ENCODE data around the gene PREX1.
"Not testable (repeated sequence)": the region's sequence is repeated elsewhere in the genome, so short reads cannot be mapped to it uniquely, and the experiment has no call there.

The PREX1 gene

DNA sequence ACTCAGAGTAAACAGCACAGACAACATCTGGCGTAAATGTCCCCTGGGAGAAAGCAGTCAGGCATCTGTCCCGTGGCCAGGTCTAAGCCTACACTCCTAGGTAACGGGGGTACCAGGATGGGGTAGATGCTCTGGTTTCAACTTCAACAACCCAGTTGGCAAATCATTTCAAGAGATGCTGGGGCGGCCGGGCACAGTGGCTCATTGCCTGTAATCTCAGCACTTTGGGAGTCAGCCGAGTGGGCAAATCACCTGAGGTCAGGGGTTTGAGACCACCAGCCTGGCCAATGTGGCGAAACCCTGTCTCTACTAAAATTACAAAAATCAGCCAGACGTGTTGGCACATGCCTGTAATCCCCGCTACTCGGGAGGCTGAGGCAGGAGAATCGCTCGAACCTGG is 12.3 kb downstream of the PREX1 start:
- TF ChIP-seq, protein P1, sequence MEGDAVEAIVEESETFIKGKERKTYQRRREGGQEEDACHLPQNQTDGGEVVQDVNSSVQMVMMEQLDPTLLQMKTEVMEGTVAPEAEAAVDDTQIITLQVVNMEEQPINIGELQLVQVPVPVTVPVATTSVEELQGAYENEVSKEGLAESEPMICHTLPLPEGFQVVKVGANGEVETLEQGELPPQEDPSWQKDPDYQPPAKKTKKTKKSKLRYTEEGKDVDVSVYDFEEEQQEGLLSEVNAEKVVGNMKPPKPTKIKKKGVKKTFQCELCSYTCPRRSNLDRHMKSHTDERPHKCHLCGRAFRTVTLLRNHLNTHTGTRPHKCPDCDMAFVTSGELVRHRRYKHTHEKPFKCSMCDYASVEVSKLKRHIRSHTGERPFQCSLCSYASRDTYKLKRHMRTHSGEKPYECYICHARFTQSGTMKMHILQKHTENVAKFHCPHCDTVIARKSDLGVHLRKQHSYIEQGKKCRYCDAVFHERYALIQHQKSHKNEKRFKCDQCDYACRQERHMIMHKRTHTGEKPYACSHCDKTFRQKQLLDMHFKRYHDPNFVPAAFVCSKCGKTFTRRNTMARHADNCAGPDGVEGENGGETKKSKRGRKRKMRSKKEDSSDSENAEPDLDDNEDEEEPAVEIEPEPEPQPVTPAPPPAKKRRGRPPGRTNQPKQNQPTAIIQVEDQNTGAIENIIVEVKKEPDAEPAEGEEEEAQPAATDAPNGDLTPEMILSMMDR (IDR thresholded peaks at IDR 0.05; ENCODE audit: insufficient read depth, low read length, poor library complexity, severe bottlenecking) = no peak
- Histone ChIP-seq H3K4me3 (replicated peaks; ENCODE audit: low read depth, low read length) (no peak overlapping the region), H3K27me3 (replicated peaks; ENCODE audit: control insufficient read depth, insufficient read depth, low read length) (no peaks in the 10 kb centered on the region), H3K36me3 (ENCODE audit: control insufficient read depth, insufficient read depth, low read length) (peaks cover 8% of the 10 kb centered on the region)
- DNase-seq (ENCODE audit: extremely low read depth, insufficient read length) = no peak

DNA sequence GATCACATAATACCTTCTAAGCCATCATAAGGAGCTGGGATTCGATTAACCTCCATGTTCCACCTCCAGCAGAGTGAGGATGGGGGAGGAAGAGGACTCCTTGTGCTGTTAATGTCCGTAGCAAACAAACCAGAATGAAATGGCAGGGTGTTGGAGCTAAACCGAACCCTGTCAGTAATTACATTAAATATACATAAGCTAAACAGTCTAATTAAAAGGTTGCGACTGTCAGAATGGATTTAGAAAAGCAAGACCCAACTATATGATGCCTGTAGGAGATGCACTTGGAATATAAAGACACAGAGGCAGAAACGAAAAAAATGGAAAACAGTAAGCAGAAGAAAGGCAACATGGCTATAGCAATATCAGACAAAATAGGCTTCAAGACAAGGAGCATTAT is 13.2 kb downstream of the PREX1 start:
- H3K36me3 ChIP-seq (ENCODE audit: control insufficient read depth, insufficient read depth, low read length) = peaks cover 8% of the 10 kb centered on the region
- DNase-seq (ENCODE audit: extremely low read depth, insufficient read length) = no peak
- H3K27me3 ChIP-seq (replicated peaks; ENCODE audit: control insufficient read depth, insufficient read depth, low read length) = no peaks in the 10 kb centered on the region
- no peak overlapping the region for H3K4me3 ChIP-seq (replicated peaks; ENCODE audit: low read depth, low read length)
- TF ChIP-seq, protein P1 (IDR thresholded peaks at IDR 0.05; ENCODE audit: insufficient read depth, low read length, poor library complexity, severe bottlenecking) = no peak

DNA sequence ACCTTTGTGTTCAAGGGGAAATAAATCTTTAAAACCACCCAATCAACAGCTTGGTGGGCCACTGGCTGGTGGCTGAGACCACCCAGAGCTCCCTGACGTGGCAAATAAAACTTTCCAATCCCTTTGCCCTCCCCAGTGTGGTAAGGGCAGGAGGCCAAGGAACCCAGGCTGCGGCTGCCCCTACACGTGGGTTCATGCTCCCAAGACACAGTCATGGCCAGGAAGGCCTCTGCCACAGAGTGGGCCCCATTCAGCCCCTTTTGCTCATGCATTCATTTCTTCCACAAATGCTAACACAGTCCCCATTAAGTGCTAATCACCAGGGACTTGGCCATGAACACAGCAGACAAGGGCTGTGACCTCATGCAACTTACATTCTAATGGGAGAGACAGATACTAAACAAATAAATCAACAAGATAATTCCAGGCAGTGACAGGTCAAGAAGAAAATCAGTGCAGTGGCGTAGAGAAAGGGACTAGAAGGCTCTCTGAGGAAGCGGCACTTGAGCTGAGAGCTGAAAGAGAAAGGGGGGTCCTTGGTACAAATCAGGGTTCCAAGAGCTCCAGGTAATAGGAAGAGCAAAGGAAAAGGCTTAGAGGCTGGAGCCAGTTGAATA is 13.8 kb downstream of the PREX1 start:
- TF ChIP-seq, protein P1 (IDR thresholded peaks at IDR 0.05; ENCODE audit: insufficient read depth, low read length, poor library complexity, severe bottlenecking) = no peak
- no peak for DNase-seq (ENCODE audit: extremely low read depth, insufficient read length)
- Histone ChIP-seq H3K4me3 (replicated peaks; ENCODE audit: low read depth, low read length) (no peak overlapping the region), H3K27me3 (replicated peaks; ENCODE audit: control insufficient read depth, insufficient read depth, low read length) (no peaks in the 10 kb centered on the region), H3K36me3 (ENCODE audit: control insufficient read depth, insufficient read depth, low read length) (peaks cover 8% of the 10 kb centered on the region)

DNA sequence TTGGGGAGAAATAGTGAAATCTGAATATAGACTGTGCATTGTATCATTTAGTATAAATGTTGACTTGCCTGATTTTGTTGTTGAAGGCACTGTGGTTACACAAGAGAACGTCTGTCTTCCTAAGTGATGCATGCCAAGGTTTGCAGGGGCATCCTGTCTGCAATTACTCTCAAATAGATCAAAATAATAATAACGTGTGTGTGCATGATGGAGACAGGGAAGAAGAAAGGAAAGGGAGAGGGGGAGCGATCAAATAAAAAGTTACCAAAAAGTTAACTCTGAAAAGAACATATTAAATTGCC is 14.4 kb downstream of the PREX1 start:
- TF ChIP-seq, protein P1 (IDR thresholded peaks at IDR 0.05; ENCODE audit: insufficient read depth, low read length, poor library complexity, severe bottlenecking) = no peak
- Histone ChIP-seq H3K36me3 (ENCODE audit: control insufficient read depth, insufficient read depth, low read length) (peaks cover 8% of the 10 kb centered on the region), H3K4me3 (replicated peaks; ENCODE audit: low read depth, low read length) (no peak overlapping the region), H3K27me3 (replicated peaks; ENCODE audit: control insufficient read depth, insufficient read depth, low read length) (no peaks in the 10 kb centered on the region)
- no peak for DNase-seq (ENCODE audit: extremely low read depth, insufficient read length)

DNA sequence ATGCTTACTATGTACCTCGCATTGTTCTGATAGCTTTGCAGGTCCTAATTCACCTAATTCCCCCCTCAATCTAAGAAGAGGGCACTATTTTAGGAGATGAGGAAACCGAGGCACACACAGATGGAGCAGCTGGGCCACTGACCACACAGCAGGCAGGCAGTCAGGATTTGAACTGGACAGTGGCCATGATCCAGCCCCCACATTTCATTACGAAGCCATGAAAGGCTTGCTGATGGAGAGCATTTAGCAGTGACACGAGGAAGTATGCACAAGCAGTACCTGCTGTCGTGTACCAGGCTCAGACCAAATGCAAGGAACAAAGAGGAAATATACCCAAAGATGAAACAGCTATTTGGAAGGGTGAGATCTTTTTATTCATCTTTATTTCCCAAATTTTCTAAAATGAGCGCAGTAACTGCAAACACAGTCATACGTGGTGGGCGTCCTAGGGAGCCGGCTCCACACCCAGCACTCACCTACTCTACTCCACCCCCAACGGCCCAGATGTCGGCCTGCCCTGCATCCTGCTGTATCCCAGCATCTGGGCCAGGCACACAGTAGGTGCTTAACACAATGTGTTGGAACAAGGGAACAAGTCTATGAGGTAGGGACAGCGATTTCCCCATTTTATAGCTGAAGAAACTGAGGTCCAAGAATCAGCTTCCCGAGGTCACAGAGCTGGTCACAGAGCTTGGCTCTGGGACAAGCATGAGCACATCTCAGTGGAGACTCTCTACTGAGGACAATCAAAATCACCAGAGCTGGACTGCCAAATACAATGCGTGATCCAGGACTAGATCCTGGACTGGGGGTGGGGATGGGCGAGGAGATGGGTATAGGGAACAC is 15.0 kb downstream of the PREX1 start:
- Histone ChIP-seq H3K4me3 (replicated peaks; ENCODE audit: low read depth, low read length) (no peak overlapping the region), H3K36me3 (ENCODE audit: control insufficient read depth, insufficient read depth, low read length) (peaks cover 10% of the 10 kb centered on the region), H3K27me3 (replicated peaks; ENCODE audit: control insufficient read depth, insufficient read depth, low read length) (no peaks in the 10 kb centered on the region)
- no peak for DNase-seq (ENCODE audit: extremely low read depth, insufficient read length)
- TF ChIP-seq, protein P1 (IDR thresholded peaks at IDR 0.05; ENCODE audit: insufficient read depth, low read length, poor library complexity, severe bottlenecking) = no peak

DNA sequence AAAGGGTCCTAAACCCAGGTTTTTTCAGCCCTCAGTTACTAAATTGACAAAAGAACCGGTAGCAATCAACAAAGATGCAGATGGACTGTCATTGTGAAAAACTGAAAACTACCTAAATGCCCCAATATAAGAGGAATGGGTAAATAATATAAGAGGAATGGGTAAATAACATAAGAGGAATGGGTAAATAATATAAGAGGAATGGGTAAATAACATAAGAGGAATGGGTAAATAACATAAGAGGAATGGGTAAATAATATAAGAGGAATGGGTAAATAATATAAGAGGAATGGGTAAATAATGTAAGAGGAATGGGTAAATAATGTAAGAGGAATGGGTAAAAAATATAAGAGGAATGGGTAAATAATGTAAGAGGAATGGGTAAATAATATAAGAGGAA is 15.7 kb downstream of the PREX1 start:
- not testable (repeated sequence) for H3K36me3 ChIP-seq (ENCODE audit: control insufficient read depth, insufficient read depth, low read length); DNase-seq (ENCODE audit: extremely low read depth, insufficient read length); H3K27me3 ChIP-seq (replicated peaks; ENCODE audit: control insufficient read depth, insufficient read depth, low read length); H3K4me3 ChIP-seq (replicated peaks; ENCODE audit: low read depth, low read length)
